Hematopoietic multipotent progenitor cell (in vitro differentiated cells): Measurements from ENCODE around the gene DPF1. TPM values are rescaled to one million over a fixed set of nuclear protein-coding genes. Genes with fewer than 3 reads are reported as not detected.

Experiments
- DNase-seq, 3 donors: peaks; one replicate each; pipeline ENCODE4 v3.0.0-alpha.2; 2011 to 2015; ENCODE audit warnings: low read depth in 2 of 3, low spot score in 2 of 3
- small RNA-seq: library from RNA; depleted of rRNA; stranded (forward); fragments of <200 nt; gene quantifications from one replicate; pipeline ENCODE3, GENCODE V24; 2012
- total RNA-seq: library from RNA; depleted of rRNA; stranded (reverse); fragments of >200 nt; gene quantifications from one replicate; pipeline ENCODE4 v1.2.3, GENCODE V29; 2012

Gene DPF1
- total RNA-seq, 1 donor, result 6.5 TPM

DNA sequence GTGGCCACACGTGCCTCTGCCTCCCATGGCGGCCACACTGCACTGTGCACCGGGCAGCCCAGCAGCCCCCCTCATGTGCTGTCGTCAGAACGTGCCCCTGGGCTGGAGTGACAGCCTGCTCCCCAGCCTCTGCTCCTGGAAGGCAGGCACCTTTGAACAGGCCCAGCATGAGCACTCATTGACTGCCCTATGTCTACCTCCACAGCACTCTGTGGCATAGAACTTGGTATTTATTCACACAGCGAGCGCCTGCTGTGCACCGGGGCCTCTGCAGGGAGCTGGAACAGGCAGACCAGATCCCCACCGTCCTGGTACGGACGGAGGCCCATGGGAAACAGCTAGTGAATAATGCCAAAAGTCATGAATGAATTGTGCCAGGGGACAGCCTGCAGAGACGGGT is 53.7 kb downstream of the DPF1 start:
- no peak for DNase-seq

DNA sequence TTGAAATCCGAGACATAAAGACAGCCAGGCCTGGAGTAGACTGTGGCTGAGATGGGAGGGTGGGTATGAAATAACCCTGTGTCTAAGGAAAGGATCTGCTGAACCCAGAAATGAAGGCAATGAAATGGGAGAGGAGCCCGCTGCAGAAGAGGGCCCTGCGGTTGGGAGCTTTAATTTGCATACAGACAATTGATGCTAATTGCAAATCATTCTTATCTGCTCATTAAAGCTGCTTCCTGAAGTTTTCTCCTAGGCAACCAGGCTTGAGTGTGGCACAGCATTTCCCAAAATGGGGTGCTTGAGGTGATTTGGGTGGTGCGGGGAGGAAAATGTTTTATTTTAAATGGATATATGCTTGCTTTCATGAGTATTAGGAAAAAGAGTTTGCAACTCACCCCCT is 55.4 kb downstream of the DPF1 start:
- peak in 1 of 3 donors; percentile 41 for DNase-seq

DNA sequence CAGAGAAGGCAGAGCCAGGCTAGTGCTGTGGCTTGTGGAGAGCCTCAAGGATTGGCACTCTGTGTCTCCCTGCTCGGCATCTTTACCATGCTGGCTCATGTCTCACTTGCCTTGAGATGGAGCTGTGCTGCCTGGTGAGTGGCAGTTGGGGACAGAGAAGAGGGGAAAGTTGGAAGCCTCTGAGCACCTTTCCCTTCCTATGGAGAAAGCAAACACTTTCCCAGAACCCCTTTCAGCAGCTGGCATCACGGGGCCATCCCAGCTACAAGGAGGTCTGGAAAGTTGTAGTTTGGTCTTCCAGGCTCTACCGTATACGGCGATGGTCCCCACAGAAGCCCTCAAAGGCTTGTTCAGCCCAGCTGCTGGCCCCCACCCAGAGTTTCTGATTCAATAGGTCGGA is 58.7 kb downstream of the DPF1 start:
- DNase-seq, result no peak

GRCh38 chr19:38164526-38164925 is 59.5 kb downstream of the DPF1 start:
- no peak for DNase-seq

GRCh38 chr19:38163419-38164290 is 60.4 kb downstream of the DPF1 start:
- DNase-seq, result no peak

DNA sequence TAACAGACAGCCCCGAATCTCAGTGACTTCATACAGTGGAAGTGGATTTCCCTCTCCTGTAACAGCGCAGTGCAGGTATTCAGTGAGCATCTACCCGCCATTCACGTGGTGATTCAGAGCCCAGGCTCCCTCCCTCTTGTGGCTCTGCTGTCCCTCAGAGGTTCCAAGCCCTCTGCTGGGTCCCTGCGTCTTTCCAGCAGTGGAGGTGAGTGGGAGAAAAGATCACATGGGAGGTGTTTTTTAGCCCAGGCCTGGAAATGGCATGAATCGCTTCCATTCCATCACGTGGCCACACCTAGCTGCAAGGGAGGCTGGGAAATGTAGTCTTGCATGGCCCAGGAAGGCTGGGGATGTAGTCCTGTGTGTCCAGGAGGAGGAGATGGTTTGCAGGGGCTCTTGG is 61.4 kb downstream of the DPF1 start:
- DNase-seq, result peak in 1 of 3 donors; percentile 12

- DNase-seq, result no peak
These were observed 61.9 kb downstream of the DPF1 start for GRCh38 chr19:38162094-38162493.

Small RNA genes within 50 kb of the gene (small RNA-seq; reads per million reads assigned to genes)
- gene RN7SL663P, result not detected

Other genes with a start within 250 kb of the DPF1 start
- gene PPP1R14A, start 32.2 kb upstream of the DPF1 start, total RNA-seq, result 1.6 TPM
- 249 TPM for gene SPINT2, start 40.4 kb upstream of the DPF1 start, total RNA-seq
- gene C19orf33, start 80.0 kb upstream of the DPF1 start, total RNA-seq, result 1.9 TPM
- 100 TPM for gene YIF1B, start 91.7 kb upstream of the DPF1 start, total RNA-seq
- 2.4 TPM for gene KCNK6, start 95.6 kb upstream of the DPF1 start, total RNA-seq
- 9.2 TPM for gene CATSPERG, start 111.6 kb upstream of the DPF1 start, total RNA-seq
- 254 TPM for gene PSMD8, start 150.3 kb upstream of the DPF1 start, total RNA-seq
- gene GGN, start 163.8 kb upstream of the DPF1 start, total RNA-seq, result under 0.01 TPM
- gene SPRED3, start 164.5 kb upstream of the DPF1 start, total RNA-seq, result under 0.01 TPM
- 9.4 TPM for gene FAM98C, start 178.9 kb upstream of the DPF1 start, total RNA-seq
- gene RASGRP4, start 202.0 kb upstream of the DPF1 start, total RNA-seq, result 23.4 TPM
- gene RYR1, start 209.5 kb upstream of the DPF1 start, total RNA-seq, result 2.7 TPM